NOMO-1 (cell line): ENCODE results near the gene EFHD2.
"Not testable (repeated sequence)": the region's sequence is repeated elsewhere in the genome, so short reads cannot be mapped to it uniquely, and the experiment has no call there.

Experiments
- DNase-seq, 2 experiments: peaks; one replicate each; lab custom pipeline; 2025; ENCODE audit not compliant: unreplicated experiment in 2 of 2; lab: John Stamatoyannopoulos, UW

EFHD2 gene, protein sequence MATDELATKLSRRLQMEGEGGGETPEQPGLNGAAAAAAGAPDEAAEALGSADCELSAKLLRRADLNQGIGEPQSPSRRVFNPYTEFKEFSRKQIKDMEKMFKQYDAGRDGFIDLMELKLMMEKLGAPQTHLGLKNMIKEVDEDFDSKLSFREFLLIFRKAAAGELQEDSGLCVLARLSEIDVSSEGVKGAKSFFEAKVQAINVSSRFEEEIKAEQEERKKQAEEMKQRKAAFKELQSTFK

DNA sequence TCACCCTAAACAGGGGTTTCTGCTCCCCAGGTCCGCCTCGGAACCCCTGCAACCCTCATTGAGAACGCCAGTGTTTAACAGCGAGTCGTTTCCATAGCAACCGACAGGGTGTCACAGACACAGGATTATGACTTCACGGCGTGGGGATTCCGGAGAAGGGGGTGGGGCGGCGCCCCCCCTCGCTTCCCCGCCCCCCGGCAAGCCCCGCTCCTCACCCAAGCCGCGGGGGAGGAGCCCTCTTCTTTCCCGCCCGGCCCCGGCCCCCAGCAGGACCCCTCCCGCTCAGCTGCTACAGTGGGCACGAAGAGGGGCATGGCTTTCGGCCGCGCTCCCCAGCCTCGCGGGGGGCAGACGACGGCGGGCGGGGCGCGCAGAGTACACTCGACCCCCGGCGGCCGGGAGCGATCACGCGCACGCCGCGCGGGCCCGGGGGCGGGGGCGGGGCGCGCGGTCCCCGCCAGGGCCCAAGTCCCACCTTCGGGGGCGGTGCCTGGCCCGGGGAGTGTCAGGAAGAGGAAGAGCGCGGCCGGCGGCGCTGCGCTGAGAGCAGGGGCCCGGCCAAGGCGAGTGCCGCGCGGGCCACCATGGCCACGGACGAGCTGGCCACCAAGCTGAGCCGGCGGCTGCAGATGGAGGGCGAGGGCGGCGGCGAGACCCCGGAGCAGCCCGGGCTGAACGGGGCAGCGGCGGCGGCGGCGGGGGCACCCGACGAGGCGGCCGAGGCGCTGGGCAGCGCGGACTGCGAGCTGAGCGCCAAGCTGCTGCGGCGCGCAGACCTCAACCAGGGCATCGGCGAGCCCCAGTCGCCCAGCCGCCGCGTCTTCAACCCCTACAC, at the start of gene EFHD2:
Gene EFHD2, plus strand, starts transcription at position 501 of the 835 bp plus-strand sequence. Its CDS starts 84 bp downstream, at position 585.
- DNase-seq: peak; percentile 66 to 86

DNA sequence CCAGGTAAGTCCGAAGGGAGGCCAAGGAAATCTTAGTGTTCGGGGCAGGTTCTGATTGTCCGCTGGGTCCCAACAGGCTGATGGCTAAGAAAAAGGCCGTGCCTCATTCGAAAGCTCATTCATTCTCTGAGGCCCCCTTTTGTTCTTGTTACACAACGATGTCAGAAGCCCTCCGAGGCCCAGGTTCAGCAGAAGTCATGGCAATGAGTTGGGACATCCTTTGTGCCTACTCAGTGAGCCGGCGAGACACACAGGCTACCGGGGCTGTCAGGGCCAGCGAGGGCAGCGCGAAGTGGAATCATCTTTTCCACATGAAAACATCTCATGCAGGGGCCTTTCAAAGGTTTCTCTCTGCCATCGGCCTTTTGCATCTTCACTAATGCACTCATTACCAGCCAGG, 49.0 kb upstream of the EFHD2 start:
- no peak for DNase-seq

- no peak for DNase-seq
Observed at GRCh38 chr1:15362096-15362736, 47.5 kb upstream of the EFHD2 start.

- DNase-seq: no peak
Observed at GRCh38 chr1:15362737-15363128, 47.0 kb upstream of the EFHD2 start.

GRCh38 chr1:15364740-15365139, 44.9 kb upstream of the EFHD2 start:
- DNase-seq: no peak

GRCh38 chr1:15368888-15369287, 40.8 kb upstream of the EFHD2 start:
- no peak for DNase-seq

DNA sequence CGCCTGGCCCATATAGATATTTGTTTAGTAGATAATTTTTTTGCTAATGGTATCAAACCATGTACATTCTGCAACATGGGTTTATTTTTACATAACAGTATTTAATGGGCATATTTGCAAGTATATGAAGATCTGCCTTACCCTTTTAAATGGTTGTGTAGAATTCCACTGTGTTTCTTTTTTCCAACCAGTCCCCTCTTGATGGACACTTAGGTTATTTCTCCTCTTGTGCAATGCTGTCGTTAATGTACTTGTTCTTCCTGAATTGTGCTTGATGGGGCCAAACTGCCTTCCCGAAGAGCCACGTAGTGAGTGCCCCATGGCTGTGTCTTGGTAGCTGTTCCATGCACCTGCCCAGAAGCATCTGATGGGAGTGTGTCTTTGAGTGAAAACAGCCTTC, 39.4 kb upstream of the EFHD2 start:
- no peak for DNase-seq

DNA sequence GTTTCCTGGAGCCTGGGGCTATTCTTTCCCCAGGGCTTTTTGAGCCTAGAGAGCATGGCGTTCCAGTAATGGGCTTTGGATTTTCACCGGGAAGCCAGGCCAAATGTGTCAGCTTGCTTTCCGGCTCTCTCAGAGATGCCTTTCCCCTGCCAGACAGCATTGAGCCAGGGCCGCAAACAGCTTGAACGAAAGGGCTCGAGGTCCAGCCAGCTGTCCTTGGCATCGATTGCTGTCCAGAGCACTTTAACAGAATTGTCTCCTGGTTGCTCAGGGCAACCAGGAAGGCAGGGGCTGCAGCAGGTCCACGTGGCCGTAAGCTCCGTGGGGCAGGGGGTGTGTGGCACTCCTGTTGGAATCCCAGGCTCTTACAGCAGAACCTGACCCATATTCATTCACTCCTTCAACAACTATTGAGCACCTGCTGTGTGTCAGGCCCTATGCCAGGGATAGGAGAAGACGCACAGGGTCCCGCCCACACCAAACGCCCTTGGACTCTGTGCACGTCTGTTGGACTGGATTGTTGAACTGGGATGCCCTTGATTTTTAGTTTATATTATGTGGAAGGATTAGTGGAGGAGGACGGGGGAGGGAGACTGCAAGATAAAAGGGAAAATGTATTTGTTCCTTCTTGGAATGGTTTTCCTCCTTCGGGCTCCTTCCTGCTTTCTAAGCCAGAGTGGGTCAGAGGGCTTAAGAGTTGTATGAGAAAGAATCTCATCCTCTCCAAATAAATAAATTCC, 38.7 kb upstream of the EFHD2 start:
- DNase-seq: no peak

- no peak for DNase-seq
Observed at GRCh38 chr1:15371610-15372545, 37.8 kb upstream of the EFHD2 start.

DNA sequence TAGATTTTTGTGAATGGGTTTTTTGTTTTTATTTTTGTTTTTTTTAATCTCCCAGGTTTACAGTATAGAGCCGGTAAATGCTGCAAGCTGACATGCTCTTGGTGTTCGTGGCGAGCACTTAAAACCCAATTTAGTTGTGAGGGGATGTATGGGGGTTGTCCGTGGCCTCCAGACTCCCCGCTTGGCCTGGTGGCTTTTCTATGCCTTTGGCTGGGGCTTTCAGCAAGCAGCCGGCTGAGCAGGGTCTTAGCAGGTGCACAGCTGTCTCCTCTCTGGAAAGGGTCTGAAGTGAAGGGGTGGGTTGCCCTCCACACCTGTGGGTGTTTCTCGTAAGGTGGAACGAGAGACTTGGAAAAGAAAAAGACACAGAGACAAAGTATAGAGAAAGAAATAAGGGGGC, 31.0 kb upstream of the EFHD2 start:
- no peak for DNase-seq

DNA sequence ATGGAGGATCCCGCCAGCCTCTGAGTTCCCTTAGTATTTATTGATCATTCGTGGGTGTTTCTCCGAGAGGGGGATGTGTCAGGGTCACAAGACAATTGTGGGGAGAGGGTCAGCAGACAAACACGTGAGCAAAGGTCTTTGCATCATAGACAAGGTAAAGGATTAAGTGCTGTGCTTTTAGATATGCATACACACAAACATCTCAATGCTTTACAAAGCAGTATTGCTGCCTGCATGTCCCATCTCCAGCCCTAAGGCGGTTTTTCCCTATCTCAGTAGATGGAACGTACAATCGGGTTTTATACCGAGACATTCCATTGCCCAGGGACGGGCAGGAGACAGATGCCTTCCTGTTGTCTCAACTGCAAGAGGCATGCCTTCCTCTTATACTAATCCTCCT, 30.5 kb upstream of the EFHD2 start:
- not testable (repeated sequence) for DNase-seq

DNA sequence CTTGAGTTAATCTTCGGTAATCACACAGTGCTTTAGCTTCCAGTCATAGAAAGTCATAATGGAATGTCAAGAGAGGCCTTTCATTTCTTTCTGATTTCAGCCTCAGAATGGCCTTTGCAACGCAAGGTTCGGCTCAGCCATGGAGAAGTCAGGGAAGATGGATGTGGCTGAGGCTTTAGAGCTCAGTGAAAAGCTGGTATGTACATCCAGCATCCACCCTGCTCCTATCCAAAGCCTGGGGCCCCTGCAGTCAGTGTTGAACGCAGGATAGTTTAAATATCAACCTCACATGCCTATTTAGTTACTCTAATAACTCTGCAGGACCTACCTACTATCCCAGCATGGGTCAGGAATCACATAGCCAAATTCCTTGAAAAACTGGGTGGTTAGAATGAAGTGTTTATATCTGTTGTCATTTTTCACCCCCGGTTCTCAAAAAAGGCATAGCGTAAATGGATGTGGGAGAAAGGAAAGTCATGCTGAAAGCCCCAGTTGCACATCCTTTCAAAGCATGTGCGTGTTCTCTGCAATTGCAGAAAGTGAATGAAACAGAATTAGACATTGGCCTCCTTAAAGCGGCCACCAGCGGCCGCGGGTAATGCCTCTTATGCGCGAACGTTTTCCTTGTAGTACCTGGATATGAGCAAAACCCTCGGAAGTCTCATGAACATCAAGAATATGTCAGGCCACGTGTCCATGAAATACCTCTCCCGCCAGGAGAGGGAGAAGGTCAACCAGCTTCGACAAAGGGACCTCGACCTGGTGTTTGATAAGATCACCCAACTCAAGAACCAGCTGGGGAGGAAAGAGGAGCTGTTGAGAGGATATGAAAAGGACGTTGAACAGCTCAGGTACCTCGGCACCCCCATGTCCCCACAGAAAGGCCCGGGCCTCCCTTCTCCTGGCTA, 28.8 kb upstream of the EFHD2 start:
- no peak for DNase-seq

DNA sequence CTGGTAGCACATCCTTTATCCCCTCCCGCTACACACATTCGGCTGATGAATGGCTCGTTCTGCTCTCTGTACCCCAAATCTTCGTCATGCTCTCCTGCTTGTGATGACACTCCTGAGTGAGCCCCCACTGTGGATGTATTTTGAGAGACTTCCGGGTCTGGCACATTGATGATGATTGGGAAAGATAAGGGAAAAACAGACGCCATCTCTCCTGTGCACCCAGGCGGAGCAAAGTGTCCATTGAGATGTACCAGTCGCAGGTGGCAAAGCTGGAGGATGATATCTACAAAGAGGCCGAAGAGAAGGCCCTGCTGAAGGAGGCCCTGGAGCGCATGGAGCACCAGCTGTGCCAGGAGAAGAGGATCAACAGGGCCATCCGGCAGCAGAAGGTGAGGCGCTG, 27.9 kb upstream of the EFHD2 start:
- no peak for DNase-seq

DNA sequence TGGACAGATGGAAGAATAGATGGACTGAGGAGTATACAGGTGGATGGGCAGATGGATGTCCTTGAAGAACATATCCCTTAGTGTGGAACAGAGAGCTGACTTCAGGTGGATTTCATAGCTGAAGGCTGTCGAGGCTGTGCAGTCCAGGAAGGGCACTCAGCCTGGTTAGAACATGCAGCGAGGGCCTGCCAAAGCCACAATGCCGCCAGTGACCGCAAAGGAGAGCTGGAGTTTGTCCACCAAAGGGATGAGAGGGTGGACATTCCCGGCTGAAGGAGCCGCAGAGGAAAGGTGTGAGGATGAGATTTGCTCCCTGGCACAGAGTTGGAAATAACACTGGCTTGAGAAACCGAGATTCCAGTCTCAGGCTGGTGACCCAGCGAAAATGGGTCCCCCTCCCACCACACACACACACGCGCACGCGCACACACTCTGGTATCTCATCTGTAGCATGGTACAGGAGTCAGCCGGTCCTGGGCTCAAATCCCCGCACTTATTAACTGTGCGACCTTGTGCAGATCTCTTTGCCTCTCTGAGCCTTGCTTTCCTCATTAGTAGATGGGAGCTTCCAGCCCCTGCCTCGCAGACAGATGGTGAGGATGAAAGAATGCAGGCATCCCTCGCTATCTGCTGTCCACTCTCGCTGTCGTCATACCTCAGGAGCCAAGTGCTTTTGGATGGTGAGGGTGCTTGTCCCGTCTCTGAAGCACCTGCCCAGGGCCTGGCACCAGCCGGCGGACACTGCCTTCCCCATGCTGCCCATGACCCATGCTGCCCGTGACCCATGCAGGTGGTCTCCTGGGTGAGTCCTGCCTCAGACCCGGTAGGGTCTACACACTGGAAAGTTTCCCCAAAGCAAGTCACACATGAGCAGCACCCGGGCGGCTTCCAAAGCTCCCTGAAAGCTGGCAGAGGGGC, 26.8 kb upstream of the EFHD2 start:
- no peak for DNase-seq

GRCh38 chr1:15383810-15384209, 25.9 kb upstream of the EFHD2 start:
- no peak for DNase-seq

- DNase-seq: no peak
Observed at GRCh38 chr1:15384301-15384901, 25.3 kb upstream of the EFHD2 start.

GRCh38 chr1:15385420-15385819, 24.3 kb upstream of the EFHD2 start:
- no peak for DNase-seq
